HG02763 (cell line): ENCODE measurements around the gene CHURC1.

Source experiments
- ATAC-seq: cut with Tn5 transposase; IDR thresholded peaks from one replicate; pipeline ENCODE4 v1.9.1; 2021; ENCODE audit warnings: mild to moderate bottlenecking, moderate library complexity; ENCODE audit not compliant: unreplicated experiment

The CHURC1 gene

DNA sequence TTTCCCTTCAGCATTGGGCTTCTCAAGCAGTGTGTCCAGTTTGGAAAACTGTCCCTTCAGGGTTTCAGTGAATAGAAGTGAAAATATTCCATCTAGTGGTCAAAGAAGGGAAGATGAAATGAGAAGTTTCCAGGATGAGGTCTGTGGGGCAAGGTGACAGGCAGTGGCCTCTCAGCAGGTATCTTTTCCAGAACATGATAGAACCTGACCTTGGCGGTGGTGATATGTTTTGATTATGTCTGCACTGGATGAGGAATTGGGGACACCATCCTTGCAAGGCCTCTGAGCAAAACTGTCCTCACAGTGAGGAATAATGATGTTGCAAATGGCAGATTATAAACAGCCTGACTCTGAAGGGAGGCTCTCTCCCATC lies 23.6 kb downstream of the CHURC1 start:
- ATAC-seq, result no peak

DNA sequence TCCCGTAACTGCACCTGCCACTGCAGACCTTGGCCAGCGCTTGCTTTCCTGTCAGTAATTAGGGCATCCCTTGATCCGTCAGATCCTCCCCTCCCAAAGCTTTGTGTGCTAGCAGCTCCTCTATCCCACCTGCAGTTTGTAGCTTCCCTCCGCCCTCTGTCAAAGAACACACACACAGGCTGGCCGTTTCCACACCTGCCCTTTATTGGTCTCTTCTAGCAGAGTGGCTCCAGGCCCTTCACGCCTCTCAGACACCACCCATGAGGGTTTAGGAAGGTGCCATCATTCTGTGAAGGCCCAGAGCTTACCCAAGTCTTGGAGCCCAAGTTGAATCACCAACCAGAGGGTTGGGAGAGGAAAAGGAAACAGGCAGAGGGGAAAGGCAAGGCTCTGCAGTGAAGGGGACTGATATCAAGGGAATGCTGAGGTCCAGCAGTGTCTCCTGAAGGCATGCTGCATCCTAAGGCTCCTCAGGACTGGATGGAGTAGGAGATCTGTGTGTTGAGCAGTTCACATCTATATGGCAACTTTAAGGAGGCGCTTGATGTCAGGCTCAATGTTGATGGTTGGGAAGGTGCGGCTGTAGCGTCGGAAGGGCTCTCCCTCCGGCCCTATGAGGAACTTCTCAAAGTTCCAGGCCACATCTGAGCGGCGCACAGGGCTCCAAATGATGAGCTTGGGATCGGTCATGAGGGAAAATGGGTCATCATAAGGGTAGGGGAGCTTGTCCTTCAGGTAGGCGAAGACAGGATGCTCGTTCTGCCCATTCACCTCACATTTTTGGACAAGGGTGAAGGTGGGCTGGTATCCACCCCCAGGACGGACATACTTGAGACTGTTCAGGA lies 24.9 kb downstream of the CHURC1 start:
- no peak for ATAC-seq

- ATAC-seq, result no peak
These were observed 25.5 kb downstream of the CHURC1 start for GRCh38 chr14:64939817-64940190.

DNA sequence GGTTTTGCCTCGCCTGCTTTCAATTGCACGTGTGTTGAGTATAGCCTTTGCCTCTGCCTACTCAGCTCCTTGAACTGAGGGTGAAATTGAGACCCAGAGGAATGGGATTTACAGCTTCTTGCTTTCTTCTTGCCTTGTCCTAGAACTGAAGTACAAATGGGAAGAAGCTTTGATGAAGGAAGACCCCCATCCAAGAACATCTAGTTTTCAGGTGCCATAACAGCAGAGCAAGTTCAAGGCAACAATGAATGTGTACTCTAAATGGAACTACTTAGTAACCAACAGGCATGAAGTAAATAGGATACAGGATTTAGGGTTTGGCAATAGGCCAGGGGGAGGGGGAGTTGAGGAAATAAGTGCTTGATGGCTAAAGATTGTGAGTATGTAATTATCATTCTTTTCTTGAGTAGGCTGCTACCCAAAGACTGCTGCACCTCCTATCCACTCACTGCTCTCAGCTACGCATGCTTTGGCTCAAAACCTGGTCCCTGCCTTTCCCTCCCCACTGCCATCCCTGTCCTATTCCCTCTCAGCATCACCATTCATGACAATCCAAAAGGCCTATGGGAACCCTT lies 26.2 kb downstream of the CHURC1 start:
- ATAC-seq, result no peak

DNA sequence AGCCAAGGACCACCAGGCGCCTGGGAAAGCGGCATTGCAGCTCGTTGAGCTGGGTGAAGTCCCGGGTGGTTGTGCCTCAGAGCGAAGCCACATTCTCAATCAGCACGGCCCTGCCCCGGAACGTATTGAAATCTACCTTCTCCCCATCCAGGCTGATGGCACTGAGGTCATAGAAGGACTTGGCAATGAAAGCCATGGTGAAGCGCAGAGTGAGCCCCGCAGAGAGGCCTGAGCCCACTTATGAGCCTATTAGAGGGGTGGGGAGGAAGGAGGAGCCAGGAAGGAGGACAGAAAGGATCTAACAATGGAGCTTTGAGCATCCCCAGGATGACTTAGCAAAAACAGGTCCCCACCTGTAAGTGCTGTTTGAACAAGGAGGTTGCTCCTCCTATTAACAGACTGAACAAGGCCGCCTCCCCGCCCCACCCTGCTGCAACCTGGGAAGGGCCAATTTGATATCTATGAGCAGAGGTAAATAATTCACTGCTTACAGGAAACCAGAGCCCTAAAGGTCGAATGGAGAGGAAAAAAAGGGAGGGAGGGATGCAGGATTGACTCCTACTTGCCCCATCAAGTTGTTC lies 28.4 kb downstream of the CHURC1 start, which contains the start of gene GPX2:
Gene GPX2 (minus strand): TSS at position 215 of the 581 bp plus-strand sequence. CDS start 19 bp downstream, at position 196.
- ATAC-seq, result no peak

GRCh38 chr14:64943556-64943955 lies 29.3 kb downstream of the CHURC1 start:
- ATAC-seq, result no peak

- ATAC-seq, result no peak
These were observed 29.8 kb downstream of the CHURC1 start for GRCh38 chr14:64944041-64944440.

GRCh38 chr14:64944861-64945260 lies 30.6 kb downstream of the CHURC1 start:
- no peak for ATAC-seq

DNA sequence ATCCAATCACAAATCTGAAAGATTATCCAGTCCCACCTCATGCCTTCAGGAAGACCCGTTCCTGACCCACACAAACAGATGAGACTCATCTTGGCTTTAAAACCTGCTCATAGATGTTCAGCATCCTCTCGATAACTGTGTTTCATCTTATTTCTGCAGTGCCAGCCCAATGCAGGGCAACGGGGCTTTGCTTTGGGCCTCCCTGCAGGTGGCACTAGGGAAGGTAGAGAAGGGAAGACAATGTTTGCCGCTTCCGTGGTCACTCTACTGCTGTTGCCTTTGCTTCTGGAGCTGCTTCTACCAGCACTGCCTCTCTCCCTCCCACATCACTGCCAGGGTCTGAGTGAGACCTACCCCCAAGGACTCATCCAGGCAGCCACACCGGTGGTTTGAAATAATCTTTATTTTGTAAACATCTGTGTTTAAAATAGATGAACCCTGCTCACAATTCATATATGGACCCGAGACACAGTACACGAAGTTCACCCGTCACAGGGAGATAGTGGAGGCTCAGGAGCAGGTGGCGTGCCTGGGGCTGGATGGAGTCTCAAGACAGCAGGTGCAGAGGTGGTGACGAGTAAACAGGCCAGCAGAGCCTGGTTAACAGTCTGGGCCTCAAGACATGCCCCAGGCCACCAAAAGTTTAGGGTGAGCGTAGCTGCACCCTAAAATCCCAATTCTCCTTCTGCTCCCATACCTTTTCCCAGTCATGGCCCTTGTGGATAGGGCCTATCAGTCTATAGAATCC lies 31.4 kb downstream of the CHURC1 start:
- ATAC-seq, result no peak

DNA sequence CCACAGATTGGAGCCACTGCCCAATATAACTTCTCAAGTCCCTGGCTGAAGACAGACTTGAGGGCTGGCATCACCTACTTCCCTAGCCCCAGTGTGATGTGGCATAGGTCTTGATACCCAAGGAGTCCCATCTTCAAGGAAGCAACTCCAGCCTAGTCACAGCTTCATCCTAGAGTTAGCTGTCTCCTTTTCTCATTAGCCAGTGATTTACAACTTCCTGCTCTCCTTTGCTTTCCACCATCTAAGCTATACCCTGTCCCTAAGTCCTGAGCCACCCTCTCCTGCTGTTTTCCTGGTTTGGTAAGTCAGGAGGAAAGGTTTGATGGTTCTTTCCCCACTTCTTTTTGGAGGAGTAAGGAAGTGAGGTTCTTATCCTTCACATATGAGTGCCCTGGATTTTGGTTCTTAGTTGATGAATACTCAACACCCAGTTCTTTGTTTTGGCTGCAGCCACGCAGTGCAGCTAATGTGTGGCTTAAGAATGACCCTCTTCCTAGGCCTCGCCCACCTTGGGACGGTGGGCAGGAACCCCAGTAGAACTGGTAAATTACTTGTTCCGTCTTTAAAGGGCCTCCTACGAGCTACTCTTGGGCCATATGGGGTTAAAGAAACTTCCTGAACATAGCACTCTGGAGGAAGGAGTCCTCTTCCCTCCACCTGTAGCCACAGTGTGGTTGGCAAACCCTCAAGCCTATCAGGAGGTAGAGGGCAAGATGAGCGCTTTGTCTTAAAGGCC lies 32.2 kb downstream of the CHURC1 start:
- ATAC-seq, result no peak

DNA sequence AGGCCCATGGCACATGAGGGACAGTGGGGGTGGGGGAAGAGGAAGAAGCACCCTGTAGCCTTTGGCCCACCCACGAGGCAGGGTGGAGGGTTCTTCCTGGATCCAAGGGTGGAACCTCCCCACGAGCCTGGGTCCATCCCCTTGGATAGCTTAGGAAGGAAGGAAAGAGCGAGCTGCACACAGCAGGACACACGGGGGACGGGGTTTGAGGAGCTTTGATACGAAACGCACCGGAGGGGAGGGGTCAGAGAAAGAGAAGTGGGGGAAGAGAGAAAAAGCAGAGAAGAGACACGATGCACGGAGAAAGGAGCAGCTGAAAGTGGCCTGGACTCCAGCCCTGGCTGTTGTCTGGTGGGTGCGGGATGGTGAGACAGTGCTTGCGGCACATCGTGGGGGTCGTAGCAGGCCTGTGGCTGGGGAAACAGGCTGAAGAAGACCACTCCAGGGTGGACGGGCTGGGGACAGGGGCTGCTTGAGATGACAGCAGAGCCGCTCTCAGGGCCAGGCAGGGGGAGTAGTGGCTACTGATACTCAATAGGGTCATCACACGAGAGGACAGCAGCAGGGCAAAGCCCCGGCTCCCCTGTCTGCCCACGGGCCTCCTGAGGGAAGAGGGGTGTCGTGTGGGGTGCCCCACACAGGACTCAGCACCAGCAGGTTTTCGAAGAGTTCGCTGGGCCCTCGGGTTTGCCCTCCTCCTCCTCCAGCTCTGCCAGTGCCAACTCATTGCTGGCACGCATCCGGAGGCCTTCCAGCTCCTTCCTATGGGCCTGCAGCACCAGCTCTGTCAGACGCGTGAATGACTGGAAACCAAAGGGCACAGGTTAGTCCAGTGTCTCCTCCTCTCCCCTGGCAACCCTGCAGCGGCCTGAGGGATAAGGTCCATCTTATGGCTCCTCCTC lies 33.7 kb downstream of the CHURC1 start:
- ATAC-seq, result no peak

DNA sequence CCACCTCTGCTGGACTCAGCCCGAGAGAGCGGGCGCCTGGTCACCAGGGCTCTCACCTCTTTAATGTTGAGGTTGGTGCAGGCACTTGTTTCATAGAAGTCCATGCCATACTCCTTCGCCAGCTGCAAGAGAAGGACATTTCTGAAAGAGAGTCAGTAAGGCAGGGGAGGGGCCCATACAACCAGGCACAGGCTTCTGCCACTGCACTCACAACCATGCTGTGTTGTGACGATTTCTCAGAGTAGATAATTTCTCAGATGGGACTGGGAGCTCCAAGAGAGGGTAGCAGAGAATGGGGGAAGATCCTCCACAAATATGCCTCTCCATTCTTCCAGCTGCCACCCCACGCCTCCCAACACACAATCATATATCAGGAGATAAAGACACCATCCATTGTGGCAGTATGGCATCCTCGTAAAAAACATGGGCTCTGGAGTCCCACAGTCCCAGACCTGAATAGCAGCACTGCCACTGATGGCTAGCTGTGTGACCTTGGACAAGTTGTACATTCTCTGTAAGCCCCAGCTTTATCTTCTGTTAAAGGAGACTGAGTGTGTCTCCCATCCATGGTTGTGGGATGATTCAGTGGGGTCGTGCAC lies 34.5 kb downstream of the CHURC1 start:
- ATAC-seq, result no peak

- no peak for ATAC-seq
These were observed 36.6 kb downstream of the CHURC1 start for GRCh38 chr14:64950889-64951288.

DNA sequence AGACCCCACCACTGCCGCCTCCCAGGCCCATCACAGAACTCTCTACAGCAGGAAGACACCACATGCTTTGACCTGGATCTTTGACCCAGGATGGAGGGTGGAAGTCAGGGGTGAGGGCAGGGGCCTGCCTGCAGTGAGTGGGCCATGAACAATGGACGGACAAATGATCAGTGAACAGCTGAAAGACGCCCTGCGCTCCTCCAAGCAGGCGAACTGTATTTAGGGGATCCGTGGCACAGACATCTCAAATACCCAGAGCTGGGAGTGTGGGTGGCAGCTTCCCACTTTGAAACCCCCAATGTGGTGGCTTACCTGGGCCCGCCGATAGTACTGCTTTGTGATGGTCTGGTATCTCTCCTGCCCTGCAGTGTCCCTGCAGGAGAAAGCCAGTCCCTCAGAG lies 37.0 kb downstream of the CHURC1 start:
- ATAC-seq, result no peak

- ATAC-seq, result no peak
These were observed 37.5 kb downstream of the CHURC1 start for GRCh38 chr14:64951724-64952123.

DNA sequence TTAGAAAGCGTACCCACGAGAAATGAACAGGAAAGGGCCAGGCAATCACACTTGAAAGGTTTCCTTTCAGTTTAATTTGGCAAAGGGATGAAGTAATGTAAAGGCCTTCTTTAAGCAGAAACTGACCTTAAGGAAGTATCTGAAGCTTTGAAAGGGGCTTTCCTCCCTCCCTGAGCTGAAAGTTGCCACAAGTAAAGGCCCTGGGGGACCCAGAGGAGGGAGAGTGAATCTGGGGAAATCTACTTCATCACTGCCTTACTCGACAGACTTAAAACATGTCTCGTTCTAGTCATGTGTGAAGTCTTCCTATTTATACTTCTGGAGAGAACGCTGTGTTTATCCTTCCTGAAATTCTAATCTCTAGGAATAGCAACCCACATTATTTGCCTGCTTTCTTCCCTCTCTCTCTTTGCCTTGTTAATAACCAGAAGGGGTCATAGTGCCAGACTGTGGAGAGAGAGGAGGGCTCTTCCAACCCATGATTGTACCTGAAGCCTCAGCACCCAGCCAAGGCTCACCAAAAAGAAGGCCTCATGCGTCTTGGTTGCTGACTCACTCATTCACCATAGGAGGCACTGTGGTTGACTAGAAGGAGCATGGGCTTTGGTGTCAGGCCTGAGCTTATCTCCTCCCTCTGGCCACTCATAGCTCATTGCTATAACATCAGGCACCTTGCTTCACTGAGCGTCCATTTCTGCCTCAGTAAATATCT lies 38.5 kb downstream of the CHURC1 start:
- ATAC-seq, result peak; percentile 45

GRCh38 chr14:64953310-64953654 lies 39.0 kb downstream of the CHURC1 start:
- ATAC-seq, result peak; percentile 6

DNA sequence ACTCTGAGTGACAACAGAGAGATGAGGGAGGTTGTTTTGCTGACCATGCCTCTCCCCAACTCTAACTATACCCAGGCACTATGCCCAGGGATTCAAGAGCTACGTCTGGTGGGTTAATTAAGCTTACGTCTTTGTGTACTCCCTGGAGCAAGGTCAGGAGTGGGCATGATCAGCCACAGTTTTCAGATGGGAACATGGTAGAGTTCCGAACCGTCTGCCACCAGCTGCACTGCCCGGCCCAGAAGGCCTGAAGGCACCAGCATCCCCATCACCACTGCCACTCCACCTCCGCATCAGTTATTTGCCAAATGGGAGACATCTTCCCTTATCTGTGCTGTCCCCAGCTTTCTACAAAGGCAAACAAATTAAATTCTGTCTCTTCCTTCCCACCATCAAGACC lies 39.4 kb downstream of the CHURC1 start:
- no peak for ATAC-seq
